NCI-H2029 (cell line): ENCODE measurements around the gene PILRB.

Experiments used
- DNase-seq: peaks from one replicate; lab custom pipeline; 2025; lab: John Stamatoyannopoulos, UW

PILRB gene

DNA sequence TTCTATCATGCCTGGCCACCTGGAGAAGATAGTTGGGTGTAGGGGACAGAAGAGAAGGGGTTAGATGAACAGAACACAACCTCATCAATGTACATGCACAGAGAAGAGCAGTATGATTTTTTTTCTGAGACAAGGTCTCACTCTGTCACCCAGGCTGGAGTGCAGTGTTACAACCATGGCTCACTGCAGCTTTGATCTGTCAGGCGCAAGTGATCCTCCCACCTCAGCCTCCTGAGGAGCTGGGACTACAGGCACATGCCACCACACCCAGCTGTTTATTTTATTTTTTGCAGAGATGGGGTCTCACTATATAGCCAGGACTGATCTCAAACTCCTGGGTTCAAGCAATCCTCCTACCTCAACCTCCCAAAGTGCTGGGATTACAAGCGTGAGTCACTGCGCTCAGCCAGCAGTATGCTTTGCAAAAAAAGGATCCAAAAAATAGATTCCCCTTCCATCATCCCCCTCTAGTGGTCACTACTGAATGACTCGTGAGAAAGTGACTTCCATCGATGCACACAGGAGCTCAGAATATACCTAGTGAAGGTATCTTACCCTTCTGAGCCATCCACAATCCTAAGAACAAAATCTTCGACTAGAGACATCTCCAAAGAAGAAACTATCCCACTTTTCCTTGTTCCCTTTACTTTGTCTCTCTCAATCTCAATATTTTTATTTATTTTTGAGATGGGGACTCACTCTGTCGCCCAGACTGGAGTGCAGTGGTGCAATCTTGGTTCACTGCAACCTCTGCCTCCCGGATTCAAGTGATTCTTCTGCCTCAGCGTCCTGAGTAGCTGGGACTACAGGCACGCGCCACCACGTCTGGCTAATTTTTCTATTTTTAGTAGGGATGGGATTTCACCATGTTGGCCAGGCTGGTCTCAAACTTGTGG lies 49.6 kb downstream of the PILRB start:
- DNase-seq, result peak; percentile 51

DNA sequence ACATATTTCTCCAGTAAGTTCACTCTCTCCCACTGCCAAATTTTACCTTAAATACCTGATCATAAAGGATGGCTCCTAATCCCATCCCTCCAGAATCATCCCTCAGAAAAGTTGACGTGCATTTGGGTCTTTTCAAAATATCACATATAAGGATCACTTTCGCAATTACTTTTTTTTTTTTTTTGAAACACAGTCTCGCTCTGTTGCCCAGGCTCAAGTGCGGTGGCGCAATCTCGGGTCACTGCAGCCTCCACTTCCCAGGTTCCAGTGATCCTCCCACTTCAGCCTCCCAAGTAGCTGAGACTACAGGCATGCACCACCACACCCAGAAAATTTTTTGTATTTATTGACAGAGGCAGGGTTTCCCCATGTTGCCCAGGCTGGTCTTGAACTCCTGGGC lies 53.2 kb downstream of the PILRB start:
- DNase-seq, result no peak

DNA sequence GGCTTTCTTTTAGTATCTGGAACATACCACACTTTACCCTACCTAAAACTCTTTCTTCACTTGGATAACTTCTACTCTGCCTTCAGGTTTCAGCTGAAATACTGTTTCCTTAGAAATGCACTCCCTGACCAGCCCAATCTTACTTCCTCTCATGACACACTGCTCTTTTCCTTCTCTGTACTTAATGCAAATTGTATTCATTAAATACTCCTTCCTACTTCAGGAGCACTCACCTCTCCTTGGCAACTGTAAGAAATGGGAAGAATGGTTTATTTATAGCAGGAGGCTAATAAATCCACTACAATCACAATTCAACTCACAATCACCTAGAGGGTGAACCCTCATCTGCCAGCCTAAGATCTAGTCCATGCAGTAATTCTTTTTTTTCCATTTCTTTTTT lies 55.4 kb downstream of the PILRB start:
- no peak for DNase-seq

GRCh38 chr7:100413889-100414288 lies 56.0 kb downstream of the PILRB start:
- DNase-seq, result no peak

DNA sequence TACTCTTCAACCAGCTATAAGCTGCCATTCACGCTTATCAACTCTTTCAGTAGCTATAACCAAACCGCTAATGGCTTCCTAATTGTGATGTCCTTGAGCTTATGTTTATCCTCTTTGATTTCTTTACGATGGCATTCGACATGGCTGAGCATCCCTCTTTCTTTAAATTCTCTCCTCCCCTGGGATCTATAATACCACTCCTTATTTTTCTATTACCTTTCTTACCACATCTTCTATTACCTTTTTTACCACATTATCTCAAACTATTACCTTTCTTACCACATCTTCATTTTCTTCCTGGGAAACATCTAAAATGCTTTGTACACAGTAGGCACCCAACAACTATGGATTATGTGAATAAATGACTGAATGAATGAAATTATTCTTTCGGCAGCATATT lies 57.5 kb downstream of the PILRB start:
- DNase-seq, result no peak
